ENCODE measurements around the gene SLC1A5.

GRCh38 chr19:46756544-46756888 is 31.9 kb downstream of the SLC1A5 start:
- TF ChIP-seq CTCF (IDR thresholded peaks at IDR 0.05) (no peak), POLR2A (IDR thresholded peaks at IDR 0.05) (no peak)

All from testis (tissue), 2 donors.